Psoas muscle (tissue), 8 donors: ENCODE results near the gene ZBTB11. TPM values are rescaled to one million over a fixed set of nuclear protein-coding genes. Genes with fewer than 3 reads are reported as not detected.
A peak's percentile ranks its signal among the peaks of the same experiment; 100 is the strongest.

Experiments
- ATAC-seq, 4 donors: fragments of 200-7000 bp; cut with Tn5 transposase; one replicate each; pipeline ENCODE4 v1.9.1; 2020; ENCODE audit warnings: moderate library complexity in 3 of 4, mild to moderate bottlenecking in 2 of 4
- DNase-seq, 2 donors: peaks; one replicate each; pipeline ENCODE4 v3.0.0-alpha.2; 2020
- H3K27ac ChIP-seq: fragments of 200-600 bp; one replicate; pipeline ENCODE4 v1.8.0; 2022
- H3K27me3 ChIP-seq, 3 donors: fragments of 200-600 bp in 1 of 3; one replicate each; pipeline versions ENCODE4 v1.6.1 to v1.8.0; 2013 to 2022; ENCODE audit warnings: low read length in 2 of 3, mild to moderate bottlenecking in 2 of 3, moderate library complexity in 1 of 3; ENCODE audit not compliant: insufficient read depth in 3 of 3
- H3K36me3 ChIP-seq, 2 donors: fragments of 200-600 bp in 1 of 2; one replicate each; pipeline versions ENCODE4 v1.6.1 to v1.8.0; 2013 to 2022; ENCODE audit warnings: low read depth in 1 of 2, mild to moderate bottlenecking in 1 of 2, moderate library complexity in 1 of 2; ENCODE audit not compliant: insufficient read depth in 1 of 2
- H3K4me1 ChIP-seq: fragments of 200-600 bp; one replicate; pipeline ENCODE4 v1.8.0; 2022
- H3K4me3 ChIP-seq: fragments of 200-600 bp; one replicate; pipeline ENCODE4 v1.8.0; 2022; ENCODE audit warnings: mild to moderate bottlenecking
- H3K9me3 ChIP-seq: fragments of 200-600 bp; one replicate; pipeline ENCODE4 v1.8.0; 2022
- CTCF ChIP-seq: fragments of 200-600 bp; IDR thresholded peaks from one replicate; pipeline ENCODE4 v1.8.0; 2022; ENCODE audit warnings: antibody characterized with exemption
- WGBS, 3 donors: extraction: QIAGEN DNeasy Blood & Tissue Kit; methylation state at CpG; one replicate each; pipeline versions ENCODE4 v1.1.6 to v1.1.7; 2013; 5-methylcytosine and 5-hydroxymethylcytosine counted together
- intact Hi-C, 2 donors: fragments of 100-400 bp; cut with DNase I; formaldehyde crosslinking; loops; one replicate each; pipeline versions ENCODE4 v1.11.0 to v1.14.2; 2022
- polyA plus RNA-seq, 3 donors: library from polyadenylated mRNA; stranded (reverse); fragments of 200-250 nt; gene quantifications; one replicate each; pipeline ENCODE4 v1.2.3, GENCODE V29; 2013
- total RNA-seq, 4 donors: library from RNA; stranded (reverse); fragmentation: NEBNext Ultra II Directional in 2 of 4; extraction: Animal tissue kit (Norgen Biotek cat#: 25700) in 2 of 4; gene quantifications; one replicate each; pipeline versions ENCODE4 v1.2.1 to v1.2.4, GENCODE V29; 2021 to 2023
- donor health status: healthy with polysubstance abuse.
- donor health status: DM: no; HTN: no; CAD: no; lungs with moderate emphysema.
- donor health status: Bipolar disorder and iron deficiency.
- donor health status: healthy.
- donor health status: DM: yes; HTN: yes; CAD: no.
- donor health status: DM: no; HTN: no; CAD: no.
- donor health status: DM: no; HTN: no; CAD: no.
- donor health status: DM: yes; HTN: yes; CAD: no.

ZBTB11 gene
- total and polyA plus RNA-seq, 7 donors: 5.5 to 12.6 (median 10.3) TPM

GRCh38 chr3:101675709-101676215, 1.2 kb downstream of the ZBTB11 start:
- 6 to 8% (median 6%) methylated on average over 27 of the region's 27 CpGs for WGBS, 3 donors
- no peak for ATAC-seq
- H3K27ac ChIP-seq: peak overlapping the region; percentile 97
- peak overlapping the region; percentile 84 for H3K4me3 ChIP-seq
- peaks cover 20% of the 10 kb centered on the region for H3K4me1 ChIP-seq
- TF ChIP-seq CTCF: no peak
- H3K9me3 ChIP-seq: no peaks in the 10 kb centered on the region
- H3K36me3 ChIP-seq: peaks cover 4 to 26% of the 10 kb centered on the region in 2 donors
- peak; percentile 42 to 69 for DNase-seq
- no peaks in the 10 kb centered on the region for H3K27me3 ChIP-seq
- intact Hi-C loops: loop anchor here in 1 of 2 donors (5.0 kb wide), 1 partner anchor 103 kb away; the partner anchor contains the start of gene PCNP

GRCh38 chr3:101674518-101674917, 2.4 kb downstream of the ZBTB11 start:
- no peaks in the 10 kb centered on the region for H3K9me3 ChIP-seq
- peaks cover 20% of the 10 kb centered on the region for H3K4me1 ChIP-seq
- H3K36me3 ChIP-seq: peaks cover 2 to 26% of the 10 kb centered on the region in 2 donors
- intact Hi-C loops: loop anchor here in 1 of 2 donors (5.0 kb wide), 1 partner anchor 92 kb away; no protein-coding TSS in a partner anchor
- TF ChIP-seq CTCF: no peak
- DNase-seq (no peak), ATAC-seq (no peak)
- WGBS, 3 donors: 89 to 91% (median 89%) methylated on average over 9 of the region's 9 CpGs
- peak overlapping the region; percentile 84 for H3K4me3 ChIP-seq
- H3K27me3 ChIP-seq: no peaks in the 10 kb centered on the region
- H3K27ac ChIP-seq: peak overlapping the region; percentile 97

- peaks cover 20% of the 10 kb centered on the region for H3K4me1 ChIP-seq
- no peak for ATAC-seq
- intact Hi-C loops: loop anchor here in 1 of 2 donors (5.0 kb wide), 1 partner anchor 92 kb away; no protein-coding TSS in a partner anchor
- H3K27me3 ChIP-seq: no peaks in the 10 kb centered on the region
- H3K27ac ChIP-seq: no peak overlapping the region
- H3K4me3 ChIP-seq: no peak overlapping the region
- no peak for DNase-seq
- peaks cover 2 to 29% of the 10 kb centered on the region in 2 donors for H3K36me3 ChIP-seq
- no peaks in the 10 kb centered on the region for H3K9me3 ChIP-seq
- 92 to 94% (median 92%) methylated on average over 13 of the region's 13 CpGs for WGBS, 3 donors
- no peak for TF ChIP-seq CTCF
These were observed 3.0 kb downstream of the ZBTB11 start for GRCh38 chr3:101673953-101674352.

- H3K4me1 ChIP-seq: peaks cover 10% of the 10 kb centered on the region
- H3K27me3 ChIP-seq: no peaks in the 10 kb centered on the region
- intact Hi-C loops: loop anchor here in 1 of 2 donors (5.0 kb wide), 1 partner anchor 89 kb away; no protein-coding TSS in a partner anchor
- 83 to 88% (median 87%) methylated on average over 5 of the region's 5 CpGs for WGBS, 3 donors
- DNase-seq: no peak
- H3K36me3 ChIP-seq: peaks cover 2 to 53% of the 10 kb centered on the region in 2 donors
- no peak for TF ChIP-seq CTCF
- no peak overlapping the region for H3K27ac ChIP-seq
- no peak for ATAC-seq
- no peaks in the 10 kb centered on the region for H3K9me3 ChIP-seq
- H3K4me3 ChIP-seq: no peak overlapping the region
These were observed 5.9 kb downstream of the ZBTB11 start for GRCh38 chr3:101671014-101671413.
